ENCODE measurements around the gene VIPR2. TPM values are rescaled to one million over a fixed set of nuclear protein-coding genes. Genes with fewer than 3 reads are reported as not detected.

VIPR2 gene
- total RNA-seq, 1 donor from 2014 or later = 0.07 TPM

DNA sequence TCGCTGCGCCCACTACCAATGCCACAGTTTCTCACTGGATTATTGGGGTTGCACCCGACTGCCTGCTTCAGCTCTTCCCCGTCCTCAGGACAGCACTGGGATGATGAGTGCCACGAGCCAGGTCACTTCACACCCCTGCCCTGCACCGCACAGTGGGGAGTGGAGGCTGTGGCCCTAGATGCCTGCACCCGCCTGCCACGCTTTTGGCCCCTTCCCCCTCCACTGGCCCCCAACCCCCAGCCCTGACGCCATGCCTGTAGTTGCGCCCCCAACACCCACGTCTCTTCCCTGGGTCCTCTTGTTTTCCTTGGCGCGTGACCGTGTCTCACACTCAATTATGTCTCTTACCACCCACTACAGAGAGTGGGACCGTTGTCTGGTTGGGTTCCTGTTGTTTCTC is 134.3 kb downstream of the VIPR2 start:
- no peaks in the 10 kb centered on the region for H3K9me3 Mint-ChIP-seq (ENCODE audit: low read depth)
- no peak for TF ChIP-seq CTCF (IDR thresholded peaks at IDR 0.05)
- no peak overlapping the region for H3K27ac Mint-ChIP-seq (ENCODE audit: unreplicated experiment)
- H3K4me3 Mint-ChIP-seq (ENCODE audit: unreplicated experiment) = no peak overlapping the region
- no peak for DNase-seq (ENCODE audit: low spot score)
- no peaks in the 10 kb centered on the region for H3K27me3 Mint-ChIP-seq (ENCODE audit: low read depth)
- peaks cover 49% of the 10 kb centered on the region for H3K4me1 Mint-ChIP-seq (ENCODE audit: low read depth)
- H3K36me3 Mint-ChIP-seq (ENCODE audit: low read depth) = no peaks in the 10 kb centered on the region

DNA sequence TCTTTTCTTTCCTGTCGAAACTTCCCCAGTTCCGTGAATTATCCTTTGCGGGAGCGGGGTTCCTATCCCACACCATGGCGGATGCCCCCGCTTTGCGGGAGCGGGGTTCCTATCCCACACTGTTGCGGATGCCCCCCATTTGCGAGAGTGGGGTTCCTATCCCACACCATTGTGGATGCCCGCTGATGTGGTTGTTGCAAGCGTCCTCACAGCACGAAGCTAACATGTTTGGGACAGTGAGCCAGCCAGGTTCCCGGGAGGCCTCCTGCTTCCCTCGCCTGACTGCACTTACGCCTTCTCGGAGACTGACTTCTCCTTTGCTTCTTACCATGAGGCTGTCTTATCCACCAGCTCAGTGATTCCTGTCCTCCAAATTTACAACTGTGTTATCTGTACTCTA is 134.7 kb downstream of the VIPR2 start:
- Mint-ChIP-seq H3K4me1 (ENCODE audit: low read depth) (peaks cover 44% of the 10 kb centered on the region), H3K27me3 (ENCODE audit: low read depth) (no peaks in the 10 kb centered on the region), H3K4me3 (ENCODE audit: unreplicated experiment) (no peak overlapping the region), H3K36me3 (ENCODE audit: low read depth) (no peaks in the 10 kb centered on the region), H3K9me3 (ENCODE audit: low read depth) (no peaks in the 10 kb centered on the region), H3K27ac (ENCODE audit: unreplicated experiment) (no peak overlapping the region)
- TF ChIP-seq CTCF (IDR thresholded peaks at IDR 0.05) = no peak
- no peak for DNase-seq (ENCODE audit: low spot score)

GRCh38 chr7:159008417-159008816 is 136.2 kb downstream of the VIPR2 start:
- H3K4me3 Mint-ChIP-seq (ENCODE audit: unreplicated experiment) = no peak overlapping the region

DNA sequence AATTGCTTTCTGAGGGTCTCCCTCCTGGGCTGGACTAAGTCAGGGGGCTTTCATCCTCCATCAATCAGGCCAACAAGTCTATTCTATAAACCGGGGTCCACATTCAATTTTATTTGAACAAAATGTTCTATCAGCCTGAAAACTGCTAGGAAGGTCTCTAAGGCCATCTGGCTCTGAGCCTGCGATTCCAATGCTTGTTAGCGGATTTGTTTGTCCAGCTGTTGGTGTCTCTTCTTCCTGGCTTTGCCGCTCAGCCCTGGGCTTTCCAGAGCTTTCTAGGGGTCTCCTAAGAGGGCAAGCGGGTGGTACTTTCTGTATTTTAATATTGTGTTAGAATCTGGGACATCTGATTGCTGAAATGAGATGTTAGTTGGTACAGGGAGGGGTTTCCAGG is 136.7 kb downstream of the VIPR2 start:
- H3K4me1 Mint-ChIP-seq (ENCODE audit: low read depth) = peaks cover 30% of the 10 kb centered on the region
- H3K27me3 Mint-ChIP-seq (ENCODE audit: low read depth) = no peaks in the 10 kb centered on the region
- no peak for DNase-seq (ENCODE audit: low spot score)
- H3K4me3 Mint-ChIP-seq (ENCODE audit: unreplicated experiment) = no peak overlapping the region
- no peaks in the 10 kb centered on the region for H3K36me3 Mint-ChIP-seq (ENCODE audit: low read depth)
- no peak overlapping the region for H3K27ac Mint-ChIP-seq (ENCODE audit: unreplicated experiment)
- no peak for TF ChIP-seq CTCF (IDR thresholded peaks at IDR 0.05)
- H3K9me3 Mint-ChIP-seq (ENCODE audit: low read depth) = no peaks in the 10 kb centered on the region

More at GRCh38 chr7:159008417-159008816, 136.2 kb downstream of the VIPR2 start:
- no peak for TF ChIP-seq CTCF (IDR thresholded peaks at IDR 0.05)
- Mint-ChIP-seq H3K4me1 (ENCODE audit: low read depth) (peaks cover 33% of the 10 kb centered on the region), H3K27ac (ENCODE audit: unreplicated experiment) (no peak overlapping the region), H3K36me3 (ENCODE audit: low read depth) (no peaks in the 10 kb centered on the region), H3K9me3 (ENCODE audit: low read depth) (no peaks in the 10 kb centered on the region), H3K27me3 (ENCODE audit: low read depth) (no peaks in the 10 kb centered on the region)
- no peak for DNase-seq (ENCODE audit: low spot score)

DNA sequence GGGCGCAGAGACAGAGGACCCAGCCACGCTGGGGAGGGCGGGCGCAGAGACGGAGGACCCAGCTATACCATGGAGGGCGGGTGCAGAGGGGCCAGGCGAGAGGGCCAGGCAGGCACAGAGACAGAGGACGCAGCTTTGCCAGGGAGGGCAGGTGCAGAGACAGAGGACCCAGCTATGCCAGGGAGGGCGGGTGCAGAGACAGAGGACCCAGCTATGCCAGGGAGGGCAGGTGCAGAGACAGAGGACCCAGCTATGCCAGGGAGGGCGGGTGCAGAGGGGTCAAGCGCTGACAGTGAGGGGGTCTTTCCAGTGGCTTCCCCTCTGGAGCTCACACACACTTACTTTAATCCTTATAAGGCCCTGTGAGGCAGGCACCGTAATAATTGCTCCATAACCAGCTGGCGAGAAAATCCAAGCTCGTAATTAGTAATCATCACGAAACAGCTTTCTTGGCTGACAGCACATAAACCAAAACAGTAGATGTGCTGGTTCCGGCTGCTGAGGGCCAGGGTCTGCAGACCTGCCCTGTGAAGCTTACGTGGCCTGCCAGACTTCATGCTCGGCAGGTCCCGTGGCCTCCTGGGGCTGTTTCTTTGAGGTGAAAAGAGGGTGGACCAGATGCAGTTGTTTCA is 137.2 kb downstream of the VIPR2 start:
- Mint-ChIP-seq H3K27ac (ENCODE audit: unreplicated experiment) (no peak overlapping the region), H3K36me3 (ENCODE audit: low read depth) (no peaks in the 10 kb centered on the region), H3K4me1 (ENCODE audit: low read depth) (peaks cover 25% of the 10 kb centered on the region), H3K4me3 (ENCODE audit: unreplicated experiment) (no peak overlapping the region), H3K9me3 (ENCODE audit: low read depth) (no peaks in the 10 kb centered on the region), H3K27me3 (ENCODE audit: low read depth) (no peaks in the 10 kb centered on the region)
- TF ChIP-seq CTCF (IDR thresholded peaks at IDR 0.05) = no peak
- DNase-seq (ENCODE audit: low spot score) = no peak

Measured in chondrocyte (in vitro differentiated cells).